Activated CD4-positive, alpha-beta T cell treated with anti-CD3 and anti-CD28 coated beads, Interleukin-2, amount 50 U/mL, for 24 hours (primary cell): ENCODE measurements around the gene PCLO.
"Not testable (repeated sequence)": the region's sequence is repeated elsewhere in the genome, so short reads cannot be mapped to it uniquely, and the experiment has no call there.

ENCODE experiments used
- DNase-seq, 2 donors: peaks; one replicate each; pipeline ENCODE4 v3.0.0-alpha.2; 2020; ENCODE audit warnings: low read depth in 1 of 2, low spot score in 1 of 2

PCLO gene

GRCh38 chr7:82964150-82964882 is 198.4 kb downstream of the PCLO start:
- DNase-seq: no peak

- DNase-seq: no peak
Measured at GRCh38 chr7:82961240-82961639, 201.4 kb downstream of the PCLO start.

- no peak for DNase-seq
Measured at GRCh38 chr7:82959528-82959927, 203.2 kb downstream of the PCLO start.

DNA sequence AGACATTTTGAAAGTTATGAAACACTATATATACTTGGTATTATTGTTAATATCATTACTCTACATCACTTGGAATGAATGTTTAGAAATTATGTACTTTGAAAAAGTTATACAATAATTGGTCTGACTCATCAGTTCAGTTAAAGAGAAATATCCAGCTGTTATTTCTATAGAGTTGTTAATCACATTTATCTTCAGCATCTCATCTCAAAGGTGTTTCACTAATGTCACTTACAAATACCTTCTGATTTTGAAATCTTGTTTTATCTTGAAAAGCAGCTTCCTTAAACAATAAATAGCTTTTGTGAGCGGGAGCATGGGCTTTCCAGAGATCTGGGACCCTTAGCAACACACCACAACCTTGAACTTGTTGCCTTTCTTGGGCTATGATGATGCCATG is 205.2 kb downstream of the PCLO start:
- DNase-seq: no peak

DNA sequence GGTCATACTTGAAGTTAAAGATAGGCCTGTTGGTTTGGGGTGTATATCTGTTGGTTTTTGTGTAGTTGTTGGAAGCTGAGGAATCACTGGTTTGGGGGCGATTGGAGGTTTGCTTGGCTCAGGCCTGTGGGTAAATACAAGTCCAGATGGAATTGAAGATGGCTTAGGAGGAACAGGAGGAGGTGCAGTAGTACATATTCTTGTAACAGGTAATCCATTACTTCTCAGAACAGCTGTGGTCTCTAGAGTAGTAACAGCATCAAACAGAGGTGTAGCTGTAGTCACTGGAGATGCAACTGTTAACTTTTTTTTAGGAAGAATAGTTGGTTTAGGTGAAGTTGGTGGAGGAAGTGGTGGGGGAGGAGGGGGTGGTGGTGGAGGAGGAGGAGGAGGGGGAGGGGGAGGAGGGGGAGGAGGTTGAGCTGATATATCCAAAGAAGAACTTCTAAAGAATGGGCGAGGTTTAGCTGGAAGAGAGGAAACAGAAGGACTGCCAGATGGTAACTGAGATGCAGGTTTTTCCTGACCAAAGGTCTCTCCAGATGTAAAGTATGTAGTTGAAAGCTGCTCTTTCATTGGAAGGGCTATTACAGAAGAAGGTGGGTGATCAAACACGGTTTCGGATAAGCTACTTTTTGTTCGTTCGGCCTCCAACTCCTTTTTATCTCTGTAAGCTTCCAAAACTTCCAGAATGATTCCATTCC is 209.2 kb downstream of the PCLO start:
- DNase-seq: no peak

DNA sequence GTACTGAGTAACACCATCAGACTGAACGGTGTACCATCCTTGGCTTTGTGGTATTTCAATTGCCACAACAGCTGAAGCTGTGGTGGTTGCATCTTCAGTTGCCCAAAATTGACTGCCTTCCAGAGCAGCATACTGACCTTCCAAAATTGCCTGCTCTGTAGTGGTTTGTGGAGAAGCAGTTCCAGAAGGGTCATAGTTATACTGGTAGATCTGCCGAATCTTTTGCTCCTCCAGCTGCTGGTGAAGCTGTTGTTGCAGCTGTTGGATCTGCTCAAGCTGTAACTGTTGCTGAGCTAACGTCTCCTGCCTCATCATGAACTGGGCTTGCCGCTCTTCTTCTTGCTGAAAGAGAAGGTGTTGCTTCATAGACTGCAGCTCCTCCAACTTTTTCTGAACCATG is 212.2 kb downstream of the PCLO start:
- DNase-seq: no peak

GRCh38 chr7:82945480-82945879 is 217.2 kb downstream of the PCLO start:
- DNase-seq: no peak

- no peak for DNase-seq
Measured at GRCh38 chr7:82945056-82945455, 217.6 kb downstream of the PCLO start.

DNA sequence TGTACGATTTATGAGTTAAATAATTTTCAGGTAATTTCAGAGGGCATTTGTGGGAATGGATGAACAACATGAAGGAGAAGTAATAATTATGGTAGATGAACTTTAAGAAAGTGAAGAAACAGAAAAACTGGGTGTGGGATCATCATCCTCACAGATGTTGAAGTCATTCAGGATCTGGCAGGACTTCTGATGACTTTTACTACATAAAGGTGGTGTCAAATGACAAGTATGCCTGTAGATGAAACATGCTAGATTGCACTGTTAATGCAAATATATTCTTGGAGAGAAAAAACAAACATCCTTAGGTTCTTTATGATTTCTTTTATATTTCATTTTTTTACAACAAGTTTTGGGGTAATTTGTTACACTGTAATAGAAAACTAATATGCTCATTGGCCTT is 230.2 kb downstream of the PCLO start:
- no peak for DNase-seq

GRCh38 chr7:82926477-82926876 is 236.2 kb downstream of the PCLO start:
- no peak for DNase-seq

DNA sequence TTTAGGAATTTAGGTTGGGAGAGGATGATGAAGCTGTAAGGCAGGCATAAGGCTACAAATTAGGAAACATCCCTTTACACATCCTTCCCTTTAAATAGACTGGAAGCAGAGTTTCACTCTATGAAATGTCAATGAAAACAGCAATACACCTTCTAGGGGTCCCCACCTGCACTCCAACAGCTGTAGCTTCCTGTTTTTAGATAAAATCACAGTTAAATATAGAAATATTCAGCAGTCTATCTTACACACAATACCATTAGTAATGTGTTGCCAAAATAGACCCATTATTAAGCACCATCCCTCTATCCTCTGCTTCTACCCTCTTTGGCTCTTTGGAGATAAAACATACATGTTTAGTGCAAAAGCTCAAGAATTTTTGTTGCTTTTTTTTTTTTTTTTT is 237.4 kb downstream of the PCLO start:
- DNase-seq: no peak

DNA sequence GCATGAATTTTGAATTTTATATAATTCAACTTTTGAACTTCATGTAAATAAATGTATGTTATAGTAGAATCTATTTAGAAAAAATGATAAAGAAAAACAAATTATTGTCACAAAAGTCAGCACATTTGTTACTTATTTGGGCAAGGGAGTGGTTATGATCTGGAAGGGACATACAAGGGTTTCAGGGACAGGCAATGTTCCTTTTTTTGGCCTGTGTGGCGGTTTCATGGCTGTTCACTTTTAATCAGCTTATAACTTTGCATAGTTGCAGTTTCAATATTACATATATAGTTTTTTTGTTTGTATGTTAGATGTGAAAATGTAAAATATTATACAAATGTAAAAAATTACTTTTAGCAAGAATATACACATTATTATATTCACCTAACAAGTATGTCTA is 256.2 kb downstream of the PCLO start:
- no peak for DNase-seq

GRCh38 chr7:82904871-82905270 is 257.8 kb downstream of the PCLO start:
- no peak for DNase-seq

- not testable (repeated sequence) for DNase-seq
Measured at GRCh38 chr7:82901098-82901497, 261.6 kb downstream of the PCLO start.

DNA sequence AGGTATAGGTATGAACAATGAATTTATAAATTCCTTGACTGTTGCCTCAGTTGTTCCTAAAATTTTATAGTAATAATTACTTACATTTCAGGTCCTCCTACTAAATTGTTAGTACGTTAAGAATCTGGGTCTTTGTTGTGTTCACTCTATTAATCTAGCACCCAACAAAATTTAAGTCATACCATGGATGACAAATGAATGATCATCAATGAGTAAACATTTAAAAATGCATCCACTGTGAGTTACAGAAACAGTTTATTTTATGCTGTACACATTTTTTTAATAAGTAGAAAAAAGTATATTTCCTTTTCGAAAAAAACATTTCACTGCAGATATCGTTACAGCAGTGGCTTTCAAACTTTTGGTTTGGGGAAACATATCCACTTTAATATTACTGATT is 265.2 kb downstream of the PCLO start:
- DNase-seq: no peak

- not testable (repeated sequence) for DNase-seq
Measured at GRCh38 chr7:82894341-82894740, 268.3 kb downstream of the PCLO start.

- no peak for DNase-seq
Measured at GRCh38 chr7:82886324-82886723, 276.4 kb downstream of the PCLO start.

DNA sequence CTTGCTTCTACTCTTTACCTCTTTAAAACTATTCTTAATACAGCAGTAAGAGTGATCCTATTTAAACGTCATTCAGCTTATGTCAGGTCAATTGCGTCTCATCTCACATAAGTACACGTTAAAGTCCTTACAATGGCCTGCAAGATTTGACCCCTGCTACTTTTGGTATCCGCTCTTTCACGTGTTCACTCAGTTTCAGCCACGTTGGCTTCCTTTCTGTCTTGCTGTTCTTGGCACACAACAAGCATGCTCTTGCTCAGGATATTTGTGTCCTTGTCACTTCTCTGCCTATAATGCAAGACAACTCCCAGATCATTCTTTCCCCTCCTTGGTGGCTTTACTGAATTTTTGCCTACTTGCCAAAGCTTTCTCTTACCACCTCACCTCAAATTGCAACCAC is 296.8 kb downstream of the PCLO start:
- no peak for DNase-seq

DNA sequence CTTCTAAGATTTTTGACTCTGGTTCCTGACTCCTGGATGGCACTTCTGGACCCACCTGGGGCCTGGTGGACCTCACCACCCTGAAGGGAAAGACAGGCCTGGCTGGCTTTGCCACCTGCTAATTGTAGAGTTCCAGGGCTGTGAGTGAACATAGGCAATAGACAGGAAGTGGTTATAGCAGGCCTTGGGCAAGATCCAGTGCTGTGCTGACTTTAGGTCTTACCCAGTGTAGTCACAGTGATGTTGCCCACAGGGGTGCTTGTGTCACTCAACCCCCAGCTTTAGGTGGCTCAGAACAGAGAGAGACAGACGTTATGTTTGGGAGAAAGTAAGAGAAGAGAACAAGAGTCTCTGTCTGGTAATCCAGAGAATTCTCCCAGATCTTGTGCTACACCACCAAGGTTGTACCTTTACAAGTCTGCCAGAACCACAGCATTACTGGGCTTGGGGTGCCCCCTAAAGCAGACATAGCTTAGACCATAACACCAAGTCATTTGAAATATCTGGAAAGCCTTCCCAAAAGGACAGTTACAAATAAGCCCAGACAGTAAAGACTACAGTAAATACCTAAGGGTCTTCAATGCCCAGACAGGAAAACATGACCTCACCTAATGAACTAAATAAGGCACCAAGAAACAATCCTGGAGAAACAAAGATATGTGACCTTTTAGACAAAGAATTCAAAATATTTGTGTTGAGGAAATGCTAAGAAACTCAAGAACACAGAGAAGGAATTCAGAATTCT is 303.4 kb downstream of the PCLO start:
- no peak for DNase-seq

DNA sequence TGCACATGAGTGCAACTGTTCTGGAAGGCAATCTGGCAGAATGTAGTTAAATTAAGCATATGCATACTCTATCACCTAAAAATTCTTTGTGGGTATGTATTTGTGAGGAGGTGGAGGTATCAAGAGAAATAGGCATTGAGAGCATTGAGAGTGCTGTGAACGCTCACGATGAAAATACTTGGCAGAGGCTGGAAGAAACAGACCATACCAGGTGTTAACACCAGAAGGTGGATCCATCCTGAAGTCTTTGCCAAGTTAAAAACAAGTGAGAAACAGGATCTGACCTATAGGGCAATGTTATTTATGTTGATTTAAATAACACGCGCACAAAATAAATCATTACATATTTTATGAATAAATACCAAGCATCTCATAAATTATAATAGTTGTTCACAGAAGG is 311.6 kb downstream of the PCLO start:
- no peak for DNase-seq

DNA sequence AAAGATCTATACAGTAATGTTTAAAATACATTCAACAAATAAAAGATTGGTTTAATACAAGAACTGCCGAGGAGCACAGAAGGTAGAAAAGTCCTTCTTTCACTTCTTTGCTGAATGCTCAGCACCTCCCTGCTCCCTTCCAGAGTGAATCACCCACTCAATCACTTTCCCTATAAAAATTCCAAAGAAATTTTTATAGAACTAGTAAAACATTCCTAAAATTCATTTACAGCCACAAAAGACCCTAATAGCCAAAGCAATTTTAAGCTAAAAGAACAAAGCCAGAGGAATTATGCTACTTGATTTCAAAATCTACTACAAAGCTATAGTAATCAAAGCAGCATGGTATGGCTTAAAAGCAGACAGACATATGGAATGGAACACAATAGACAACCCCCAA is 320.9 kb downstream of the PCLO start:
- DNase-seq: no peak

DNA sequence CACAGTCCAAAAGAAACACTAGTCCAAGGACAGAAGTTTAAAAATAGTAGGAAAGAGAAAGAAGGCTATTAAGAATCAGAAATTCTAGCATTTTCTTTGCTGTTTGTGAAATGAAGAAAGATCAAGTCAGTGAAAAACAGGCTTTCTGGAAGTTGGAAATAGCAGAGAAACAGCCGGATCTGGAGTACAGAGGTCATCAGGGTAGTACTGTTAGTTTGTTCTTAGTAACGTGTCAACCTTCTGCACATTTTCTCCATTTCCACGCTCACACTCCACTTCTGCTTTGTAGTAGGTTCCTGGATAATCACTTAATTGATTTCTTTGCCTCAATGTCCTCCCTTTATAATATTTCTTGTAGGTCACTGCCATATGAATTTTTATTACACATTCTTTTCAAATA is 322.6 kb downstream of the PCLO start:
- DNase-seq: no peak
